Cerebellar cortex (tissue), 1 donor: ENCODE results near the gene CTDSP2.
"Not testable (repeated sequence)": the region's sequence is repeated elsewhere in the genome, so short reads cannot be mapped to it uniquely, and the experiment has no call there.

Source experiments
- DNase-seq: peaks from one replicate; pipeline ENCODE4 v3.0.0-alpha.2; 2015; ENCODE audit warnings: low spot score

Gene CTDSP2

GRCh38 chr12:57846577-57847319, at the start of gene CTDSP2:
TSS of gene CTDSP2 (minus strand) at chr12:57846729. CDS start at chr12:57846435, 294 bp downstream.
- peak; percentile 99 for DNase-seq

- no peak for DNase-seq
Measured at GRCh38 chr12:57896115-57896433, 49.5 kb upstream of the CTDSP2 start.

GRCh38 chr12:57895389-57896114, 49.0 kb upstream of the CTDSP2 start:
- DNase-seq: no peak

GRCh38 chr12:57894399-57895292, 48.1 kb upstream of the CTDSP2 start:
- peak; percentile 46 for DNase-seq

GRCh38 chr12:57893431-57894353, 47.2 kb upstream of the CTDSP2 start:
- peak; percentile 87 for DNase-seq

- no peak for DNase-seq
Measured at GRCh38 chr12:57892232-57892972, 45.9 kb upstream of the CTDSP2 start.

- DNase-seq: no peak
Measured at GRCh38 chr12:57891542-57892228, 45.2 kb upstream of the CTDSP2 start.

GRCh38 chr12:57890191-57891115, 43.9 kb upstream of the CTDSP2 start:
- no peak for DNase-seq

- peak; percentile 53 for DNase-seq
Measured at GRCh38 chr12:57889500-57889989, 43.0 kb upstream of the CTDSP2 start.

- DNase-seq: peak; percentile 74
Measured at GRCh38 chr12:57888409-57889157, 42.1 kb upstream of the CTDSP2 start.

GRCh38 chr12:57887631-57888408, 41.3 kb upstream of the CTDSP2 start:
- peak; percentile 53 for DNase-seq

GRCh38 chr12:57886964-57887363, 40.4 kb upstream of the CTDSP2 start:
- not testable (repeated sequence) for DNase-seq

- DNase-seq: no peak
Measured at GRCh38 chr12:57886542-57886941, 40.0 kb upstream of the CTDSP2 start.

GRCh38 chr12:57885207-57885606, 38.7 kb upstream of the CTDSP2 start:
- DNase-seq: no peak

- DNase-seq: no peak
Measured at GRCh38 chr12:57883700-57884099, 37.2 kb upstream of the CTDSP2 start.

GRCh38 chr12:57883057-57883456, 36.5 kb upstream of the CTDSP2 start:
- DNase-seq: no peak

GRCh38 chr12:57882575-57882974, 36.0 kb upstream of the CTDSP2 start:
- DNase-seq: no peak
